ENCODE results near the gene GLB1L.

Gene GLB1L

GRCh38 chr2:219282943-219283581, 37.8 kb upstream of the GLB1L start (continued):
- no peak for TF ChIP-seq SNAI2 (CRISPR knock-in tag; IDR thresholded peaks at IDR 0.05)
- TF ChIP-seq ISL1 (CRISPR knock-in tag; IDR thresholded peaks at IDR 0.05) = no peak

DNA sequence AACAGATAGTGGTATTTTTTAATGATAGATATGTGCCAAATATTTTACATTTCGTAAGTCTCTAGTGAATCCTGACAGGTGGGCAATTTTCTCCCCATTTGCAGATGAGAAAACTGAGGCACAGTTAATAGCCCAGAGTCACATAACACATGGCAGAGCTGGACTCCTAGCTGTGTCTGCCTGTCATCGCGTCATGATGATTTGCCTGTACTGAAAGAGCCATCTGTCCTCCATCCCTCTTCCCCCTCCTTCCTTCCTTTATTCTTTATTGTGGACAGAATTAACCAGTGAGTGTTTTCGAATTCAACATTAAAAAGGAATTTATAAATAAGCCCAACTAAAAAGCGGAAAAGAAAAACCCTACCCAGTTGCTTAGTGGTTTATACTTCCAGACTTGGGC, 37.1 kb upstream of the GLB1L start:
- no peak for ATAC-seq

DNA sequence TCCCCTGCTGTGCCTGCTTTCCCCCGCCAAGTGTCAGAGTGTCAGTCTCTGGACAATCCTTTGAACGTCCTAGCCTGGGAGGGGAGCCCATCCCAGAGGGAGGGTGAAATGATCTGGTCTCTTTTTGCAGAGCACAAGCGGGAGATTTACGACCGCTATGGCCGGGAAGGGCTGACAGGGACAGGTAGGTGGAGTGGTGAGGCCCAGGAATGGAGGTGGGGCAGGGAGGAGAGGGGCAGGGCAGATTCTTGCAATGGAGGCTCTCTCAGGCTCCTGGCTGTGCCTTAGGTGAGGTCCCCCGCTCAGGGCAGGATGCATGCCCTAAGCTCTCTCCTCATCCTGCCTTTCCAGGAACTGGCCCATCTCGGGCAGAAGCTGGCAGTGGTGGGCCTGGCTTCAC, 36.3 kb upstream of the GLB1L start:
- TF ChIP-seq ZFP3 (CRISPR knock-in tag; IDR thresholded peaks at IDR 0.05) (no peak), GLIS3 (CRISPR knock-in tag; IDR thresholded peaks at IDR 0.05) (no peak), TCF4 (CRISPR knock-in tag; IDR thresholded peaks at IDR 0.05; ENCODE audit: borderline replicate concordance) (no peak), ZNF565 (CRISPR knock-in tag; conservative IDR thresholded peaks at IDR 0.05; ENCODE audit: low read depth) (no peak)
- TF ChIP-seq, protein P1, sequence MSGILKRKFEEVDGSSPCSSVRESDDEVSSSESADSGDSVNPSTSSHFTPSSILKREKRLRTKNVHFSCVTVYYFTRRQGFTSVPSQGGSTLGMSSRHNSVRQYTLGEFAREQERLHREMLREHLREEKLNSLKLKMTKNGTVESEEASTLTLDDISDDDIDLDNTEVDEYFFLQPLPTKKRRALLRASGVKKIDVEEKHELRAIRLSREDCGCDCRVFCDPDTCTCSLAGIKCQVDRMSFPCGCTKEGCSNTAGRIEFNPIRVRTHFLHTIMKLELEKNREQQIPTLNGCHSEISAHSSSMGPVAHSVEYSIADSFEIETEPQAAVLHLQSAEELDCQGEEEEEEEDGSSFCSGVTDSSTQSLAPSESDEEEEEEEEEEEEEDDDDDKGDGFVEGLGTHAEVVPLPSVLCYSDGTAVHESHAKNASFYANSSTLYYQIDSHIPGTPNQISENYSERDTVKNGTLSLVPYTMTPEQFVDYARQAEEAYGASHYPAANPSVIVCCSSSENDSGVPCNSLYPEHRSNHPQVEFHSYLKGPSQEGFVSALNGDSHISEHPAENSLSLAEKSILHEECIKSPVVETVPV (CRISPR knock-in tag; IDR thresholded peaks at IDR 0.05) = no peak
- TF ChIP-seq, protein P2, sequence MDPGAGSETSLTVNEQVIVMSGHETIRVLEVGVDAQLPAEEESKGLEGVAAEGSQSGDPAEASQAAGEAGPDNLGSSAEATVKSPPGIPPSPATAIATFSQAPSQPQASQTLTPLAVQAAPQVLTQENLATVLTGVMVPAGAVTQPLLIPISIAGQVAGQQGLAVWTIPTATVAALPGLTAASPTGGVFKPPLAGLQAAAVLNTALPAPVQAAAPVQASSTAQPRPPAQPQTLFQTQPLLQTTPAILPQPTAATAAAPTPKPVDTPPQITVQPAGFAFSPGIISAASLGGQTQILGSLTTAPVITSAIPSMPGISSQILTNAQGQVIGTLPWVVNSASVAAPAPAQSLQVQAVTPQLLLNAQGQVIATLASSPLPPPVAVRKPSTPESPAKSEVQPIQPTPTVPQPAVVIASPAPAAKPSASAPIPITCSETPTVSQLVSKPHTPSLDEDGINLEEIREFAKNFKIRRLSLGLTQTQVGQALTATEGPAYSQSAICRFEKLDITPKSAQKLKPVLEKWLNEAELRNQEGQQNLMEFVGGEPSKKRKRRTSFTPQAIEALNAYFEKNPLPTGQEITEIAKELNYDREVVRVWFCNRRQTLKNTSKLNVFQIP (CRISPR knock-in tag; IDR thresholded peaks at IDR 0.05; ENCODE audit: borderline replicate concordance, low read depth) = no peak
- ATAC-seq = no peak

More for the DNA sequence above, 37.1 kb upstream of the GLB1L start:
- TF ChIP-seq OSR1 (CRISPR knock-in tag; IDR thresholded peaks at IDR 0.05) (no peak), ZNF70 (CRISPR knock-in tag; IDR thresholded peaks at IDR 0.05) (no peak), ESRRG (CRISPR knock-in tag; IDR thresholded peaks at IDR 0.05) (no peak), BACH2 (CRISPR knock-in tag; IDR thresholded peaks at IDR 0.05; ENCODE audit: borderline replicate concordance) (no peak), ZNF565 (CRISPR knock-in tag; conservative IDR thresholded peaks at IDR 0.05; ENCODE audit: low read depth) (no peak), ZNF8 (CRISPR knock-in tag; IDR thresholded peaks at IDR 0.05) (no peak), GLIS3 (CRISPR knock-in tag; IDR thresholded peaks at IDR 0.05) (no peak), TOX (CRISPR knock-in tag; IDR thresholded peaks at IDR 0.05; ENCODE audit: borderline replicate concordance) (no peak), RARB (CRISPR knock-in tag; IDR thresholded peaks at IDR 0.05) (no peak), ZFP30 (CRISPR knock-in tag; IDR thresholded peaks at IDR 0.05) (no peak), ZFP3 (CRISPR knock-in tag; IDR thresholded peaks at IDR 0.05) (no peak), ARNTL (CRISPR knock-in tag; IDR thresholded peaks at IDR 0.05; ENCODE audit: borderline replicate concordance, low read depth) (no peak), PPARA (CRISPR knock-in tag; IDR thresholded peaks at IDR 0.05; ENCODE audit: borderline replicate concordance) (no peak)
- TF ChIP-seq, protein P3, sequence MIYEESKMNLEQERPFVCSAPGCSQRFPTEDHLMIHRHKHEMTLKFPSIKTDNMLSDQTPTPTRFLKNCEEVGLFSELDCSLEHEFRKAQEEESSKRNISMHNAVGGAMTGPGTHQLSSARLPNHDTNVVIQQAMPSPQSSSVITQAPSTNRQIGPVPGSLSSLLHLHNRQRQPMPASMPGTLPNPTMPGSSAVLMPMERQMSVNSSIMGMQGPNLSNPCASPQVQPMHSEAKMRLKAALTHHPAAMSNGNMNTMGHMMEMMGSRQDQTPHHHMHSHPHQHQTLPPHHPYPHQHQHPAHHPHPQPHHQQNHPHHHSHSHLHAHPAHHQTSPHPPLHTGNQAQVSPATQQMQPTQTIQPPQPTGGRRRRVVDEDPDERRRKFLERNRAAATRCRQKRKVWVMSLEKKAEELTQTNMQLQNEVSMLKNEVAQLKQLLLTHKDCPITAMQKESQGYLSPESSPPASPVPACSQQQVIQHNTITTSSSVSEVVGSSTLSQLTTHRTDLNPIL (CRISPR knock-in tag; IDR thresholded peaks at IDR 0.05; ENCODE audit: low read depth) = no peak
- TF ChIP-seq, protein P1 (CRISPR knock-in tag; IDR thresholded peaks at IDR 0.05) = no peak
- TF ChIP-seq, protein P4, sequence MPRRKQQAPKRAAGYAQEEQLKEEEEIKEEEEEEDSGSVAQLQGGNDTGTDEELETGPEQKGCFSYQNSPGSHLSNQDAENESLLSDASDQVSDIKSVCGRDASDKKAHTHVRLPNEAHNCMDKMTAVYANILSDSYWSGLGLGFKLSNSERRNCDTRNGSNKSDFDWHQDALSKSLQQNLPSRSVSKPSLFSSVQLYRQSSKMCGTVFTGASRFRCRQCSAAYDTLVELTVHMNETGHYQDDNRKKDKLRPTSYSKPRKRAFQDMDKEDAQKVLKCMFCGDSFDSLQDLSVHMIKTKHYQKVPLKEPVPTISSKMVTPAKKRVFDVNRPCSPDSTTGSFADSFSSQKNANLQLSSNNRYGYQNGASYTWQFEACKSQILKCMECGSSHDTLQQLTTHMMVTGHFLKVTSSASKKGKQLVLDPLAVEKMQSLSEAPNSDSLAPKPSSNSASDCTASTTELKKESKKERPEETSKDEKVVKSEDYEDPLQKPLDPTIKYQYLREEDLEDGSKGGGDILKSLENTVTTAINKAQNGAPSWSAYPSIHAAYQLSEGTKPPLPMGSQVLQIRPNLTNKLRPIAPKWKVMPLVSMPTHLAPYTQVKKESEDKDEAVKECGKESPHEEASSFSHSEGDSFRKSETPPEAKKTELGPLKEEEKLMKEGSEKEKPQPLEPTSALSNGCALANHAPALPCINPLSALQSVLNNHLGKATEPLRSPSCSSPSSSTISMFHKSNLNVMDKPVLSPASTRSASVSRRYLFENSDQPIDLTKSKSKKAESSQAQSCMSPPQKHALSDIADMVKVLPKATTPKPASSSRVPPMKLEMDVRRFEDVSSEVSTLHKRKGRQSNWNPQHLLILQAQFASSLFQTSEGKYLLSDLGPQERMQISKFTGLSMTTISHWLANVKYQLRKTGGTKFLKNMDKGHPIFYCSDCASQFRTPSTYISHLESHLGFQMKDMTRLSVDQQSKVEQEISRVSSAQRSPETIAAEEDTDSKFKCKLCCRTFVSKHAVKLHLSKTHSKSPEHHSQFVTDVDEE (CRISPR knock-in tag; IDR thresholded peaks at IDR 0.05) = no peak

DNA sequence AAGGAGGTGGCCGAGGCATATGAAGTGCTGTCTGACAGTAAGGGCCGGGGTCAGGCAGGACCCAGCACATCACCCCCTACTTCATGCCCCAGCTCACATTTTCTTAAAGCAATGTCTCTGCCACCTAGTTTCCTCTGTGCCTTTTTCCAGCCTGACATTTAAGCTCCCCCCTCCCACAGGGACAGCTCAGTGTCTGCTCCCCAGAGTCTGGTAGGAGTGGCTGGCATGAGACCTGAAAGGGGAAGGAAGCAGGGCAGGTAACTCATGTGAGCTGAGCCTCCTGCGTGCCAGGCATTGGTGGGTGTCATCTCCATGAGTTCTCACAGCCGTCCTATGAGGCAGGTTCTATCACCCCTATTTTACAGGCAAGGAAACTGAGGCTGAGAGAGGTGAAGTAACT, 35.4 kb upstream of the GLB1L start:
- ATAC-seq = no peak
- no peak for TF ChIP-seq ZNF8 (CRISPR knock-in tag; IDR thresholded peaks at IDR 0.05)
- no peak for TF ChIP-seq ZFP3 (CRISPR knock-in tag; IDR thresholded peaks at IDR 0.05)
- TF ChIP-seq ISL1 (CRISPR knock-in tag; IDR thresholded peaks at IDR 0.05) = no peak
- TF ChIP-seq ZFP30 (CRISPR knock-in tag; IDR thresholded peaks at IDR 0.05) = no peak
- TF ChIP-seq, protein P5, sequence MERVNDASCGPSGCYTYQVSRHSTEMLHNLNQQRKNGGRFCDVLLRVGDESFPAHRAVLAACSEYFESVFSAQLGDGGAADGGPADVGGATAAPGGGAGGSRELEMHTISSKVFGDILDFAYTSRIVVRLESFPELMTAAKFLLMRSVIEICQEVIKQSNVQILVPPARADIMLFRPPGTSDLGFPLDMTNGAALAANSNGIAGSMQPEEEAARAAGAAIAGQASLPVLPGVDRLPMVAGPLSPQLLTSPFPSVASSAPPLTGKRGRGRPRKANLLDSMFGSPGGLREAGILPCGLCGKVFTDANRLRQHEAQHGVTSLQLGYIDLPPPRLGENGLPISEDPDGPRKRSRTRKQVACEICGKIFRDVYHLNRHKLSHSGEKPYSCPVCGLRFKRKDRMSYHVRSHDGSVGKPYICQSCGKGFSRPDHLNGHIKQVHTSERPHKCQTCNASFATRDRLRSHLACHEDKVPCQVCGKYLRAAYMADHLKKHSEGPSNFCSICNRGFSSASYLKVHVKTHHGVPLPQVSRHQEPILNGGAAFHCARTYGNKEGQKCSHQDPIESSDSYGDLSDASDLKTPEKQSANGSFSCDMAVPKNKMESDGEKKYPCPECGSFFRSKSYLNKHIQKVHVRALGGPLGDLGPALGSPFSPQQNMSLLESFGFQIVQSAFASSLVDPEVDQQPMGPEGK (CRISPR knock-in tag; IDR thresholded peaks at IDR 0.05; ENCODE audit: borderline replicate concordance) = no peak
- no peak for TF ChIP-seq ZC3H10 (CRISPR knock-in tag; IDR thresholded peaks at IDR 0.05)
- TF ChIP-seq, protein P4 (CRISPR knock-in tag; IDR thresholded peaks at IDR 0.05) = no peak
- no peak for TF ChIP-seq SNAI2 (CRISPR knock-in tag; IDR thresholded peaks at IDR 0.05)

Measured in SK-N-SH treated with all-trans-retinoic acid at 6 μM for 48 hours (cell line).